Measurements from ENCODE around the gene PLEKHG7.

PLEKHG7 gene

DNA sequence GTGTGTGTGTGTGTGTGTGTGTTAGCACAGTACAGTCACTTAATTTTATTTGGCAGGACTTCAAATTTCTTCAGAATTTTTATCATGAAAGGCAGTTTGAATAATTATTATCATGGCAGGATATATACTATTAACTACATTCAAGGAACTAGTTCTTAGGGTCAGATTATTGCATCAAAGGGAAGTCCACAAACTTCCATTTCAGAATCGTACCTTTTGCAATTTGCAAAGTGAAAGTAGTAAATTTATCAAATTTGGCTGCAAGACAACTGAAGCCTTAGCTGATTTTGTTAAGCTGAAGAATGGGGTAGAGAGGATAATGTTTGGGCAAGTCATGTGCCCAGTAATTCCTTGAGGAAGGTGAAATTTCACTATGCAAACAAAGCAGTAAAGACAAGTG is 68.2 kb downstream of the PLEKHG7 start:
- no peaks in the 10 kb centered on the region for H3K27me3 ChIP-seq
- no peak for DNase-seq
- TF ChIP-seq CTCF (IDR thresholded peaks at IDR 0.05; ENCODE audit: low read depth, low read length) = no peak
- no peaks in the 10 kb centered on the region for H3K9me3 ChIP-seq
- H3K4me3 ChIP-seq (ENCODE audit: low read depth, low read length) = no peak overlapping the region
- no peaks in the 10 kb centered on the region for H3K36me3 ChIP-seq
- no peaks in the 10 kb centered on the region for H3K4me1 ChIP-seq

DNA sequence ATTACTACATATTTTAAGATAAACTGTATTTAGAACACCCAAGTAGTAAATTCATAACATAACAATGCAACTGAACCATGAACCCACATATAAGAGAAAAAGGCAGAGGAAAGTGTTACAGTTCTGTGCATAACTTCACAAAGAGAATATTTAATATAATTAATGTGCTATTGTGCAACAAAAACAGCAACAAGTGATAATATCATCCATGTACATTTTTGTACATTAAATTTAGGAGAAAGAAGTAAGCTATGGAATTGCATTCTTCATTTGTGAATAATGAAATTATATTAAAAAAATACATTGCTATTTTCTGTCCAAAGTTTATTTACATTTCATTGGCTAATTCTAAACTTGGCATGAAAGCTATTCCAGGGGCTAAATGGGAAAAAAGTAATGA is 72.6 kb downstream of the PLEKHG7 start:
- no peaks in the 10 kb centered on the region for H3K4me1 ChIP-seq
- peaks cover 8% of the 10 kb centered on the region for H3K36me3 ChIP-seq

GRCh38 chr12:92778525-92778924 is 75.7 kb downstream of the PLEKHG7 start:
- H3K27me3 ChIP-seq = no peaks in the 10 kb centered on the region
- H3K4me1 ChIP-seq = no peaks in the 10 kb centered on the region
- H3K36me3 ChIP-seq = peaks cover 8% of the 10 kb centered on the region
- TF ChIP-seq CTCF (IDR thresholded peaks at IDR 0.05; ENCODE audit: low read depth, low read length) = no peak
- no peak overlapping the region for H3K4me3 ChIP-seq (ENCODE audit: low read depth, low read length)
- H3K9me3 ChIP-seq = no peaks in the 10 kb centered on the region
- no peak for DNase-seq

More for the DNA sequence above, 72.6 kb downstream of the PLEKHG7 start:
- no peak overlapping the region for H3K4me3 ChIP-seq (ENCODE audit: low read depth, low read length)
- no peak for TF ChIP-seq CTCF (IDR thresholded peaks at IDR 0.05; ENCODE audit: low read depth, low read length)
- no peaks in the 10 kb centered on the region for H3K27me3 ChIP-seq
- DNase-seq = no peak
- no peaks in the 10 kb centered on the region for H3K9me3 ChIP-seq

DNA sequence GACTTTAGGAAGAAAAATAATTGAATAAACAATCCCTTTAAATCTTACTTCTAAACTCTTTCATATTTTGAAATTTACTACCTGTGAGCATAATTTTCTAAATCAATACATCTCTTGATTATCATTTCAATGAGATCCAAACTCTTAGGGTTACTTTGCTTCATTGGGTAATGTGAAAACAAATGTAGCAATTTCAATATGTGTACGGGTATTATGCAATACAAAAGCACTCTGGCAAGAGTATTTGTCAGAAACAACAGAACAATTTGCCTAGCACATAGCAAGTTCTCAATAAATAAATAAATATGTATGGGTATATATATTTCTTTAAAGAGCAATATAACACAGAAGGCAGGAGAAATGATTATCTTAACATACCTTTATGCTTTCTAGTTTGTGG is 77.1 kb downstream of the PLEKHG7 start:
- Histone ChIP-seq H3K4me1 (no peaks in the 10 kb centered on the region), H3K36me3 (peaks cover 8% of the 10 kb centered on the region), H3K27me3 (no peaks in the 10 kb centered on the region), H3K9me3 (no peaks in the 10 kb centered on the region), H3K4me3 (ENCODE audit: low read depth, low read length) (no peak overlapping the region)
- no peak for TF ChIP-seq CTCF (IDR thresholded peaks at IDR 0.05; ENCODE audit: low read depth, low read length)
- DNase-seq = no peak

DNA sequence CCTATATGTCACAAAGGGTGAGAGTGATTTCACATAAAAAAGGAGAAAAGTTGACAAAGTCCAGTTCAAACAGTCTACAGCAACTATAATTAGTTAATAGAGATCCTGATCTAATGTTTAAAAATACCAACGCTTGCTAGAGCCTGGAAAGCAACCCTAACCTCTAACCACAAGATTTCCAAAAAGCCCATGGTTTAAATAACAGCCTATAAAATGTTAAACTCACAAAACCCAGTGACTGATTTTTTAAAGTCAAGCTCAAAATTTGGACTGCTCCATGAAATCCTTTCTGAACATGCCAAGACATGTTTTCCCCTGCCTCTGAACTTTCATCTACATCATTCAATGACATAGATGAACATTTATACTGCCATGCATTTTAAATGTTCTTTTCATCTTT is 81.6 kb downstream of the PLEKHG7 start:
- H3K4me3 ChIP-seq (ENCODE audit: low read depth, low read length) = no peak overlapping the region
- no peak for DNase-seq
- no peaks in the 10 kb centered on the region for H3K9me3 ChIP-seq
- H3K4me1 ChIP-seq = no peaks in the 10 kb centered on the region
- no peaks in the 10 kb centered on the region for H3K36me3 ChIP-seq
- TF ChIP-seq CTCF (IDR thresholded peaks at IDR 0.05; ENCODE audit: low read depth, low read length) = no peak
- no peaks in the 10 kb centered on the region for H3K27me3 ChIP-seq

GRCh38 chr12:92784797-92785562 is 82.2 kb downstream of the PLEKHG7 start:
- no peaks in the 10 kb centered on the region for H3K36me3 ChIP-seq
- TF ChIP-seq CTCF (IDR thresholded peaks at IDR 0.05; ENCODE audit: low read depth, low read length) = peak; percentile 72
- no peaks in the 10 kb centered on the region for H3K27me3 ChIP-seq
- H3K4me3 ChIP-seq (ENCODE audit: low read depth, low read length) = no peak overlapping the region
- no peaks in the 10 kb centered on the region for H3K4me1 ChIP-seq
- peak; percentile 27 for DNase-seq
- no peaks in the 10 kb centered on the region for H3K9me3 ChIP-seq

Data from BE2C (cell line).